Activated B cell treated with CpG ODN at 0.5 μM for 24 hours (primary cell): ENCODE results near the gene ABHD8. TPM values are rescaled to one million over a fixed set of nuclear protein-coding genes. Genes with fewer than 3 reads are reported as not detected.
"Not testable (repeated sequence)": the region's sequence is repeated elsewhere in the genome, so short reads cannot be mapped to it uniquely, and the experiment has no call there.

Source experiments
- ATAC-seq: fragments of 200-7000 bp; cut with Tn5 transposase; one replicate; pipeline ENCODE4 v1.10.0; 2021; ENCODE audit warnings: low read depth, mild to moderate bottlenecking, moderate library complexity
- CTCF ChIA-PET: fragments of 350-600 bp; sonication (Branson Sonifier 250); formaldehyde crosslinking; loops from one replicate; lab custom pipeline; 2021; ENCODE audit warnings: antibody characterized with exemption; lab: Charles Lee
- POLR2A ChIA-PET: fragments of 350-600 bp; sonication (Branson Sonifier 250); formaldehyde crosslinking; loops from one replicate; lab custom pipeline; 2021; ENCODE audit warnings: antibody characterized with exemption; lab: Charles Lee
- DNase-seq: peaks from one replicate; pipeline ENCODE4 v3.0.0; 2022
- H3K27ac Mint-ChIP-seq: one replicate; pipeline ENCODE4 v1.8.0; 2020; ENCODE audit warnings: mixed read lengths
- H3K27me3 Mint-ChIP-seq: one replicate; pipeline ENCODE4 v1.8.0; 2021; ENCODE audit warnings: mixed read lengths
- H3K36me3 Mint-ChIP-seq: one replicate; pipeline ENCODE4 v1.8.0; 2021; ENCODE audit warnings: low read depth, mixed read lengths
- H3K4me1 Mint-ChIP-seq: one replicate; pipeline ENCODE4 v1.8.0; 2021; ENCODE audit warnings: mixed read lengths
- H3K4me3 Mint-ChIP-seq: one replicate; pipeline ENCODE4 v1.8.0; 2020; ENCODE audit warnings: mild to moderate bottlenecking, mixed read lengths
- H3K9me3 Mint-ChIP-seq: one replicate; pipeline ENCODE4 v1.8.0; 2020; ENCODE audit warnings: mixed read lengths
- intact Hi-C: fragments of 100-400 bp; cut with micrococcal nuclease; formaldehyde crosslinking; loops from one replicate; pipeline ENCODE4 v1.15.1; 2024
- total RNA-seq: library from RNA; stranded (reverse); gene quantifications from 2 replicates; pipeline ENCODE4 v1.2.3, GENCODE V29; 2022
- TF ChIP-seq, protein P1 (sequence below): fragments of 200-600 bp; IDR thresholded peaks from one replicate; pipeline ENCODE4 v1.8.0; 2022; ENCODE audit warnings: antibody characterized with exemption, mild to moderate bottlenecking

The ABHD8 gene
- total RNA-seq, 1 donor from 2014 or later: 5.4 TPM

DNA sequence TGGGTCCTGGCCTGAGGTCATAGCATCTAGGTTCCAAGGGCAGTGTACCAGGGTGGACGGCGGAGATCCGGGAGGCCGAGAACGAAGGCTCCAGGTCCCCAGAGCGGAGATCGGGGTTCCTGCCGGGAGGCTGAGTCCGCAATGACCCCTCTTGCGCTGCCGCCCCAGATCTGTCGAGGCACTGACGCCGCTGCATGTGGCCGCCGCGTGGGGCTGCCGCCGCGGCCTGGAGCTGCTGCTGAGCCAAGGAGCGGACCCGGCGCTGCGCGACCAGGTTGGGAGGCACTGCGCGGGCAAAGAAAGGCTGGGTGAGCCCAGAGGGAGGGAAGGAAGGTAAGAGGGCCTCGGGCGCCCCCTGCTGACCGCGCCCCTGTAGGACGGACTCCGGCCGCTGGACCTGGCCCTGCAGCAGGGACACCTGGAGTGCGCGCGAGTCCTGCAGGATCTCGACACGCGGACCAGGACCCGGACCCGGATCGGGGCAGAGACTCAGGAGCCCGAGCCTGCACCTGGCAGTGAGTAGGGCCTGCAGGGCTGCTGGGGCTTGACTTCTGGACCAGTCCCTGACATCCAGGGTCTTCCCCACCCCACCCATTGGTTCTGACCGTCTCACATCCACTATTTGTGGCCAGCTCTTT is 20.6 kb downstream of the ABHD8 start:
- peaks cover 12% of the 10 kb centered on the region for H3K4me1 Mint-ChIP-seq
- H3K9me3 Mint-ChIP-seq: no peaks in the 10 kb centered on the region
- intact Hi-C loops: loop anchor here (1.0 to 2.0 kb wide), 7 partner anchors 21 to 568 kb away; partner anchors contain the start of genes HAUS8 and MYO9B
- TF ChIP-seq, protein P1, sequence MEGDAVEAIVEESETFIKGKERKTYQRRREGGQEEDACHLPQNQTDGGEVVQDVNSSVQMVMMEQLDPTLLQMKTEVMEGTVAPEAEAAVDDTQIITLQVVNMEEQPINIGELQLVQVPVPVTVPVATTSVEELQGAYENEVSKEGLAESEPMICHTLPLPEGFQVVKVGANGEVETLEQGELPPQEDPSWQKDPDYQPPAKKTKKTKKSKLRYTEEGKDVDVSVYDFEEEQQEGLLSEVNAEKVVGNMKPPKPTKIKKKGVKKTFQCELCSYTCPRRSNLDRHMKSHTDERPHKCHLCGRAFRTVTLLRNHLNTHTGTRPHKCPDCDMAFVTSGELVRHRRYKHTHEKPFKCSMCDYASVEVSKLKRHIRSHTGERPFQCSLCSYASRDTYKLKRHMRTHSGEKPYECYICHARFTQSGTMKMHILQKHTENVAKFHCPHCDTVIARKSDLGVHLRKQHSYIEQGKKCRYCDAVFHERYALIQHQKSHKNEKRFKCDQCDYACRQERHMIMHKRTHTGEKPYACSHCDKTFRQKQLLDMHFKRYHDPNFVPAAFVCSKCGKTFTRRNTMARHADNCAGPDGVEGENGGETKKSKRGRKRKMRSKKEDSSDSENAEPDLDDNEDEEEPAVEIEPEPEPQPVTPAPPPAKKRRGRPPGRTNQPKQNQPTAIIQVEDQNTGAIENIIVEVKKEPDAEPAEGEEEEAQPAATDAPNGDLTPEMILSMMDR: peak; percentile 52
- H3K27ac Mint-ChIP-seq: no peak overlapping the region
- ChIA-PET POLR2A (interaction anchor here (0.5 to 4.5 kb wide), 7 partner anchors 10 to 206 kb away, joined by 3 to 40 read pairs (median 5); partner anchors contain the start of genes BABAM1 and DDA1), CTCF (interaction anchor here (0.8 to 2.3 kb wide), 14 partner anchors 16 to 568 kb away, joined by 3 to 10 read pairs (median 4); no protein-coding TSS in a partner anchor)
- H3K27me3 Mint-ChIP-seq: no peaks in the 10 kb centered on the region
- ATAC-seq: peak; percentile 84
- H3K36me3 Mint-ChIP-seq: peaks cover 6% of the 10 kb centered on the region
- peak overlapping the region; percentile 85 for H3K4me3 Mint-ChIP-seq
- peak; percentile 79 for DNase-seq

DNA sequence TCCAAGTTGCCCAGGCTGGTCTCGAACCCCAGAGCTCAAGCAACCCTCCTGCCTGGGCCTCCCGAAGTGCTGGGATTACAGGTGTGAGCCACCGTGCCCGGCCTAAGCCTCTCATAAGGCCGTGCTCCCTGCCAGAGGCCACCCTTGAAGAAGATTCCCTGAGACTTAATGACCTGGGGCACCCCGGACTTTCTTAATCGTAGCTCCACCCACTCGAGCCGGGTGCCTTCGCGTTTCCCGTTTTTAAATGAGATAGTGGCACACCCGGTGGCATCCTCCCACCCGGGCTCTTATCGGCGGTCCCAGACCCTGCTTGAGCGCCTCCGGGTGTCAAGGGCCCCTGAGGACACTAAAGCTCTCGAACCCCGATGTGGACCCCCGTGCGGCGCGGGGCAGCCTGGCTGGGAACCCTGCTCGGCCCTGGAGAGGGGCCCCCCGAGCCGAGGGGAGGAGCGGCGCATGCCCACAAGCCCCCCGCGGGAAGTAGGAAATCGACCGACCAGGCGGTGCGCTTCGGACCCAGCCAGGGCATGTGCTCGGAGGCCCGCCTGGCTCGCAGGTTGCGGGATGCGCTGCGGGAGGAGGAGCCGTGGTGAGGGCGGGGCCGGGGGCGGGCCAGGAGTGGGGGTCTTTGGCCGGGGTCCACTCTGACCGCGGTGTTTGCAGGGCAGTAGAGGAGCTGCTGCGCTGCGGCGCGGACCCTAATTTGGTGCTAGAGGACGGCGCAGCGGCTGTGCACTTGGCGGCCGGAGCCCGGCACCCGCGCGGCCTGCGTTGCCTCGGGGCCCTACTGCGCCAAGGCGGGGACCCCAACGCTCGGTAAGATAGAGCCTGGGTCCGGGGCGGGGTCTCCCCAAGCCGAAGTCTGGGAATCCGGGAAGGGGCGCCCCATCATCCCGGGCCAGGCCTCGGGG is 21.6 kb downstream of the ABHD8 start, which contains the start of gene ANKLE1:
ANKLE1 (plus strand) TSS at position 511 of the 914 bp plus-strand sequence; CDS start at position 531, 20 bp downstream.
- peak; percentile 68 for ATAC-seq
- H3K27ac Mint-ChIP-seq: peak within 1 kb of the TSS; percentile 46
- intact Hi-C loops: loop anchor here (1.0 to 2.0 kb wide), 8 partner anchors 15 to 567 kb away; partner anchors contain the start of genes BABAM1, HAUS8 and MYO9B

DNA sequence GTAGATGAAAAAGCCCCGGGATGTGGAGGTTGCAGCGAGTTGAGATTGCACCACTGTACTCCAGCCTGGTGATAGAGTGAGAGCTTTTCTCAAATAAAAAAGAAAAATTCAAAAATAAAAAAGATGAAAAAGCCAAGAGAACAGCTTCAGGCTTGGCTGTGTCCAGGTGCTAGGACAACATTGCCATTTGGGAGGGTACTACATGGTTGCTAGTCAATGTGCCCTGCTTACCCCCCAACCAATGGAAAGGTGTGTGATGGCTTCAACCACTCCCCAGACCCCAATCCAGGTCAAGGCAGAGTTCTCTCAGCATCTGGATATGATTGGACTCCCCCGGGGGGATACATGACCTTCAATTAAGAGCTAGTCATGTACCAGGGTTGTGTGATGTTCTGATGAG is 23.8 kb downstream of the ABHD8 start:
- TF ChIP-seq, protein P1: no peak
- ATAC-seq: no peak
- Mint-ChIP-seq H3K36me3 (peaks cover 32% of the 10 kb centered on the region), H3K4me1 (peaks cover 12% of the 10 kb centered on the region), H3K9me3 (no peaks in the 10 kb centered on the region), H3K27me3 (no peaks in the 10 kb centered on the region), H3K27ac (no peak overlapping the region), H3K4me3 (no peak overlapping the region)
- intact Hi-C loops: no loop called here
- ChIA-PET CTCF (interaction anchor here (0.6 to 2.7 kb wide), 2 partner anchors 10 to 19 kb away, joined by 3 to 19 read pairs; no protein-coding TSS in a partner anchor), POLR2A (interaction anchor here (1.1 to 4.5 kb wide), 2 partner anchors 12 to 24 kb away, joined by 3 to 40 read pairs; partner anchors contain the start of genes ABHD8 and BABAM1)
- no peak for DNase-seq

More for the DNA sequence above, 21.6 kb downstream of the ABHD8 start, which contains the start of gene ANKLE1:
- DNase-seq: peak; percentile 69
- Mint-ChIP-seq H3K36me3 (peaks cover 14% of the 10 kb centered on the region), H3K9me3 (no peaks in the 10 kb centered on the region), H3K4me3 (peak within 1 kb of the TSS; percentile 85), H3K27me3 (no peaks in the 10 kb centered on the region), H3K4me1 (peaks cover 12% of the 10 kb centered on the region)
- POLR2A ChIA-PET: interaction anchor here (0.6 to 4.5 kb wide), 15 partner anchors 8 to 1137 kb away, joined by 3 to 40 read pairs (median 5); partner anchors contain the start of genes BABAM1 and DDA1
- CTCF ChIA-PET: interaction anchor here (0.7 to 2.7 kb wide), 18 partner anchors 15 to 1066 kb away, joined by 3 to 19 read pairs (median 4); partner anchors contain the start of genes ABHD8, DDA1, MRPL34 and USHBP1
- TF ChIP-seq, protein P1: no peak

DNA sequence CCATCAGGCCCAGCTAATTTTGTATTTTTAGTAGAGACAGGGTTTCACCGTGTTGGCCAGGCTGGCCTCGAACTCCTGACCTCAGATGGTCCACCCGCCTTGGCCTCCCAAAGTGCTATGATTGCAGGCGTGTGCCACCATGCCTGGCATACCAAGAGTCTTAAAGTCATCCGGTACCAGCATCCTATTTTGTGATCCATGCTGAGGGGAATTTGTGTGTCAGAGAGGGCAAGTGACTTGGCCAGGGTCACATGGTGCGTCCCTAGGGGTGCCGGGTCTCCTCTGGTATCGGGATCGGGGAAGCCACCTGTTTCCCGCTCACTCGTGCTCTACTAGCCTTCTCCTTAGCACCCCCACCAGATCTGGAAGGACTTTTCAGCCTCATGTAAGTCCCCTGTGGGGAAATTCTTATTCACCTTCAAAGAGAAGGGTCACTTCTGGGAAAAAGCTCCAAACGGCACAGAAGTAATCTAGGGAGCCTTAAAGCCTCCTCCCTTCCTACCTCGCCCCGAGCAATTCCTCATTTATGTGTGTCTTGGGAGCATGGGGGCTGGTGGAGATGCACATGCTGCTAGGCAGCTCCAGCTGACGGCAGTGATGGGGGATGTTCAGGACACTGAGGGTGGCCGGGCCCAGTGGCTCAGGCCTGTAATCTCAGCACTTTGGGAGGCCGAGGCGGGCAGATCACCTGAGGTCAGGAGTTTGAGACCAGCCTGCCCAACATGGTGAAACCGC is 27.6 kb downstream of the ABHD8 start:
- TF ChIP-seq, protein P1: no peak
- POLR2A ChIA-PET: interaction anchor here (0.8 kb wide), 1 partner anchor 9 kb away, joined by 3 read pairs; the partner anchor contains the start of gene BABAM1
- no peak overlapping the region for H3K4me3 Mint-ChIP-seq
- H3K36me3 Mint-ChIP-seq: peaks cover 51% of the 10 kb centered on the region
- no peaks in the 10 kb centered on the region for H3K9me3 Mint-ChIP-seq
- ATAC-seq (no peak), DNase-seq (no peak)
- H3K27me3 Mint-ChIP-seq: no peaks in the 10 kb centered on the region
- CTCF ChIA-PET: no interaction called here
- intact Hi-C loops: no loop called here
- no peaks in the 10 kb centered on the region for H3K4me1 Mint-ChIP-seq
- no peak overlapping the region for H3K27ac Mint-ChIP-seq

DNA sequence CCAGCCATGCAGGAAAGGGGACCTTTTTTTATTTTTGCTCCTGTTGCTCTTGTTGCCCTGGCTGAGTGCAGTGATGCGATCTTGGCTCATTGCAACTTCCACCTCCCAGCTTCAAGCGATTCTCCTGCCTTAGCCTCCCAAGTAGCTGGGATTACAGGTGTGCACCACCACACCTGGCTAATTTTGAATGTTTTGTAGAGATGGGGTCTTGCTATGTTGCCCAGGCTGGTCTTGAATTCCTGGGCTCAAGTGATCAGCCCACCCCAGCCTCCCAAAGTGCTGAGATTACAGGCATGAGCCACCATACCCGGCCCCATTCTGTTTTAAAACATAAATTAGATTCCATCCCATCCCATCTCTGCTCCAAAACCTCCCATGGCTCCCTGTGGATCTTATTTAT is 28.3 kb downstream of the ABHD8 start:
- ATAC-seq, POLR2A ChIA-PET, H3K9me3 Mint-ChIP-seq, intact Hi-C loops, DNase-seq, H3K4me3 Mint-ChIP-seq, H3K27me3 Mint-ChIP-seq, CTCF ChIA-PET, H3K27ac Mint-ChIP-seq, H3K4me1 Mint-ChIP-seq: not testable (repeated sequence)
- H3K36me3 Mint-ChIP-seq: peaks cover 58% of the 10 kb centered on the region
